Mammary epithelial cell (primary cell): Measurements from ENCODE around the gene TMEM135.

Experiments
- CTCF ChIP-seq, 2 donors: IDR thresholded peaks in 1 of 2; conservative IDR thresholded peaks in 1 of 2; 2 replicates each; pipeline ENCODE4 v1.5.1; 2011 to 2012; ENCODE audit warnings: inconsistent platforms in 2 of 2, low read length in 2 of 2, mild to moderate bottlenecking in 2 of 2, control low read depth in 1 of 2, low read depth in 1 of 2; ENCODE audit not compliant: insufficient read depth in 1 of 2; ENCODE audit errors: extremely low read depth in 1 of 2
- EZH2 ChIP-seq: IDR thresholded peaks from 2 replicates; pipeline ENCODE4 v1.6.1; 2012; ENCODE audit warnings: low read length, inconsistent platforms, borderline replicate concordance

GRCh38 chr11:87353771-87354345 lies 316.1 kb downstream of the TMEM135 start:
- no peak for TF ChIP-seq CTCF (conservative IDR thresholded peaks at IDR 0.05 in 1 of 2, IDR thresholded peaks at IDR 0.05 in 1 of 2; ENCODE audit: extremely low read depth in 1 of 2, insufficient read depth in 1 of 2, low read depth in 1 of 2, low read length in 2 of 2)
- TF ChIP-seq EZH2, result no peak
